Astrocyte of the spinal cord (primary cell): ENCODE results near the gene GPR160.

Source experiments
- DNase-seq: peaks from one replicate; pipeline ENCODE4 v3.0.0; 2011; ENCODE audit warnings: low read depth, low spot score
- H3K4me3 ChIP-seq: 2 replicates; pipeline ENCODE4 v1.5.1; 2011; ENCODE audit warnings: low read depth, mild to moderate bottlenecking, low read length, moderate library complexity
- CTCF ChIP-seq: IDR thresholded peaks from 2 replicates; pipeline ENCODE4 v1.5.1; 2012; ENCODE audit warnings: low read depth, mild to moderate bottlenecking, low read length, inconsistent platforms
- in situ Hi-C: cut with HindIII; loops from 2 replicates; pipeline ENCODE4 v1.10.0; 2017; ENCODE audit warnings: low sequenced_read_pairs

The GPR160 gene

GRCh38 chr3:170075441-170076091 lies 37.8 kb downstream of the GPR160 start:
- TF ChIP-seq CTCF, result no peak
- in situ Hi-C loops, result no loop called here
- H3K4me3 ChIP-seq, result no peak overlapping the region
- DNase-seq, result no peak

DNA sequence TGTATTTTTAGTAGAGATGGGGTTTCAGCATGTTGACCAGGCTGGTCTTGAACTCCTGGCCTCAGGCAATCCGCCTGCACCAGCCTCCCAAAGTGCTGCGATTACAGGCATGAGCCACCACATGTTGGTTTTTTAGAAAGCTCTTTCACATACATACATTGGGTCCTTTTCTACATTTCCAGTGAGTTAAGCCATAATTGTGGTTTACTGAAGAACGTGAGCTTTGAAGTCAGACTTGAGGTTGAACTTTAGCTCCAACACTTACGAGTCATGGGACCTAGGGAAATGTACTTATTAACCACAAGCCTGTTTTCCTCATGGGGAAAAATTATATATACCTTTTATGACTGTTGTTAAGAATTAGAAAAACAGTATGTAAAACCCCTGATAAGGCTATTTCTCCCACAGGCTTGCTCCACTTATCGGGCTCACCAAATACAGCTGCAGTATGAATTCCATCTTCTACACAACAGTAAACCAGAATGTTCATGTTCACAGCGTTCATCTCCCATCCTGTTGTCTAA lies 39.0 kb downstream of the GPR160 start:
- in situ Hi-C loops, result no loop called here
- no peak for TF ChIP-seq CTCF
- DNase-seq, result peak; percentile 67
- no peak overlapping the region for H3K4me3 ChIP-seq

GRCh38 chr3:170077361-170077760 lies 39.6 kb downstream of the GPR160 start:
- H3K4me3 ChIP-seq, result no peak overlapping the region
- in situ Hi-C loops, result no loop called here
- no peak for TF ChIP-seq CTCF
- no peak for DNase-seq

DNA sequence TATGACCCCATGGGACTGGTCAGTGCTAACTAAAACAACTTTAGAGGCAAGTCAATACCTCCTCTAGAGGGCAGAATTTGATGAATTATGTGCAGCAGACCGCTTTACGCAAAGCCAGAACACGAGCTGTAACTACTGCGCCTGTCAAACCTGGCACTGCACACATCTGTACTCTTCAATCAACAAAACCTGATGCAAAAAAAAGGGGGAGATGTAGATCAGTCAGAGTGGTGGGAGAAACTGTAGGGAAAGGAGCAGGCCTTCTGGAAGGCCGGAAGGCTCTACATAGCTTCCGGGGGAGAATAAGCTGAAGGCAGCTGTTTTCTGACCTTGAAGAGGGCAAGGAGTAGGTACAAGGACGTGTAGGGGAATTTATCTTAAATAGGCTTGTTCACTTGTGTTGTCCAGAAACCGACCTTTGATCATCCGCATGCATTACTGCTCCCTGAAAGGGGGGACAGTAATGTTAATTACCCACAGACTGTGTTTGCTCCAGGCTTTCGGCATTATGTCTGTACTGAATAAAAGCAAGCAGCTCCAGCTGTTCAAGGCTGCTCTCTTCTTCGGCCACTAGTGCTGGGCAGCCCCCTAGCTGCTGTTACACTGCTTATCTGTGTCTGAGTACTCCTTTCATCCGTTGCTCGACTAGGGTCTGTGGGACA lies 41.0 kb downstream of the GPR160 start:
- no peak for DNase-seq
- no peak for TF ChIP-seq CTCF
- H3K4me3 ChIP-seq, result no peak overlapping the region
- in situ Hi-C loops, result no loop called here

DNA sequence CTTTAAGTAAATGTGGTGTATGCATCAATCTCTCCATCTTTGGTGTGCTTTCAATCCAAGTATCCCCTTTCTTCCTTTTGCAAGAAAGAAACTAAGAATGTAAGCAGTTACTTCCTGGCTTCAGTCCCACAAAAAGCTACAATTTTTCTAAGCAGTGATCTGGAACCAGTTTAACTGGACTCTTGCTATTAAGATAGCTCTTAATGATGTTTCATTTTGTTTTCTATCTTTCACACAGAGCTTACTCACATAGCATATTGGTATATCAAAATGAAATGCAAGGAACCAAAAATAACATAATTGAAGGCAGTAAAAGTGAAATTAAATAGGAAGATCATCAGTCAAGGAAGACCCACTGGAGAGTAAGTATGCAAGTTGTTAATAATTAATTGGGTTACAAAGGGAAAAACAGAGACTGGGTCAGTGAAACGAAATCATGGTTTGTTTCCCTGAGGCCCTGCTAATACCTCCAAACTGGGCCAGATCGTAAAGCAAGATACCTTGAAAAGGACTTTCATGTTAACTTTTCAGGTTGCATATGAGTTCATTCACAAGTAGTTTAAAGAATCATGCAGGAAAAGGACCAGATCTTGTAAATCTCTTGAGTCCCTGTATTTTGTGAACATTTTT lies 41.9 kb downstream of the GPR160 start:
- TF ChIP-seq CTCF, result no peak
- DNase-seq, result no peak
- H3K4me3 ChIP-seq, result no peak overlapping the region
- in situ Hi-C loops, result no loop called here

DNA sequence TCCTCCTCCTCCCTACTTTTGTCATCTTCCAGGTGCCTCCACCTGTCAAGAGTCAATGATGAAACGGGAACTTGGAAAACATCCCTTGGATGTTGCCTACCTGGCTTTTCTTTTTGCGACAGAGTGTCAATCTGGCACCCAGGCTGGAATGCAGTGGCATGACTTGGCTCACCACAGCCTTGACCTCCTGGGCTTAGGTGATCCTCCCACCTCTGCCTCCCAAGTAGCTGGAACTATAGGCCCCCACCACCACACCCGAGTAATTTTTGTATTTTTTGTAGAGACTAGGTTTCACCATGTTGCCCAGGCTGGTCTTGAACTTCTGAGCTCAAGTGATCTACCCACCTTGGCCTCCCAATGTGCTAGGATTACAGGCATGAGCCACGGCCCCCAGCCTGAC lies 42.8 kb downstream of the GPR160 start:
- in situ Hi-C loops, result no loop called here
- no peak for TF ChIP-seq CTCF

More for the DNA sequence above, 42.8 kb downstream of the GPR160 start:
- DNase-seq, result no peak
- H3K4me3 ChIP-seq, result no peak overlapping the region
